ENCODE measurements around the gene PTK6. TPM values are rescaled to one million over a fixed set of nuclear protein-coding genes. Genes with fewer than 3 reads are reported as not detected.

The PTK6 gene
- total RNA-seq, 1 donor from 2014 or later, result not detected

- TF ChIP-seq CTCF (IDR thresholded peaks at IDR 0.05; ENCODE audit: borderline replicate concordance), result no peak
- H3K27me3 ChIP-seq (ENCODE audit: low read depth), result no peaks in the 10 kb centered on the region
- intact Hi-C loops (cut with micrococcal nuclease), result no loop called here
- no peak for DNase-seq
- no peak overlapping the region for H3K4me3 ChIP-seq
- no peak overlapping the region for H3K27ac ChIP-seq (replicated peaks)
- H3K9me3 ChIP-seq (replicated peaks), result no peaks in the 10 kb centered on the region
- H3K36me3 ChIP-seq, result peaks cover 30% of the 10 kb centered on the region
- H3K4me1 ChIP-seq, result peaks cover 27% of the 10 kb centered on the region
Measured at GRCh38 chr20:63570281-63571086, 33.3 kb upstream of the PTK6 start.

GRCh38 chr20:63568986-63569949 lies 32.1 kb upstream of the PTK6 start:
- H3K27ac ChIP-seq (replicated peaks), result no peak overlapping the region
- no peaks in the 10 kb centered on the region for H3K27me3 ChIP-seq (ENCODE audit: low read depth)
- peaks cover 15% of the 10 kb centered on the region for H3K4me1 ChIP-seq
- H3K9me3 ChIP-seq (replicated peaks), result no peaks in the 10 kb centered on the region
- intact Hi-C loops (cut with micrococcal nuclease), result no loop called here
- no peak for TF ChIP-seq CTCF (IDR thresholded peaks at IDR 0.05; ENCODE audit: borderline replicate concordance)
- H3K36me3 ChIP-seq, result peaks cover 42% of the 10 kb centered on the region
- H3K4me3 ChIP-seq, result no peak overlapping the region
- no peak for DNase-seq

GRCh38 chr20:63568170-63568981 lies 31.2 kb upstream of the PTK6 start:
- intact Hi-C loops (cut with micrococcal nuclease), result no loop called here
- Histone ChIP-seq H3K27me3 (ENCODE audit: low read depth) (no peaks in the 10 kb centered on the region), H3K9me3 (replicated peaks) (no peaks in the 10 kb centered on the region), H3K4me3 (no peak overlapping the region), H3K4me1 (peaks cover 8% of the 10 kb centered on the region), H3K27ac (replicated peaks) (no peak overlapping the region), H3K36me3 (peaks cover 51% of the 10 kb centered on the region)
- TF ChIP-seq CTCF (IDR thresholded peaks at IDR 0.05; ENCODE audit: borderline replicate concordance), result no peak
- no peak for DNase-seq

GRCh38 chr20:63567386-63568169 lies 30.4 kb upstream of the PTK6 start:
- H3K4me1 ChIP-seq, result peaks cover under 1% of the 10 kb centered on the region
- no peak overlapping the region for H3K27ac ChIP-seq (replicated peaks)
- no peaks in the 10 kb centered on the region for H3K9me3 ChIP-seq (replicated peaks)
- H3K36me3 ChIP-seq, result peaks cover 56% of the 10 kb centered on the region
- H3K27me3 ChIP-seq (ENCODE audit: low read depth), result no peaks in the 10 kb centered on the region
- H3K4me3 ChIP-seq, result no peak overlapping the region
- DNase-seq, result no peak
- intact Hi-C loops (cut with micrococcal nuclease), result no loop called here
- TF ChIP-seq CTCF (IDR thresholded peaks at IDR 0.05; ENCODE audit: borderline replicate concordance), result no peak

All from left ventricle myocardium inferior (tissue), 1 donor.